GM19025 (cell line): ENCODE data around the gene SPNS2.

ENCODE experiments used
- ATAC-seq: cut with Tn5 transposase; IDR thresholded peaks from one replicate; pipeline ENCODE4 v1.9.1; 2021; ENCODE audit warnings: mild to moderate bottlenecking, low read depth, moderate library complexity; ENCODE audit not compliant: unreplicated experiment

Gene SPNS2

DNA sequence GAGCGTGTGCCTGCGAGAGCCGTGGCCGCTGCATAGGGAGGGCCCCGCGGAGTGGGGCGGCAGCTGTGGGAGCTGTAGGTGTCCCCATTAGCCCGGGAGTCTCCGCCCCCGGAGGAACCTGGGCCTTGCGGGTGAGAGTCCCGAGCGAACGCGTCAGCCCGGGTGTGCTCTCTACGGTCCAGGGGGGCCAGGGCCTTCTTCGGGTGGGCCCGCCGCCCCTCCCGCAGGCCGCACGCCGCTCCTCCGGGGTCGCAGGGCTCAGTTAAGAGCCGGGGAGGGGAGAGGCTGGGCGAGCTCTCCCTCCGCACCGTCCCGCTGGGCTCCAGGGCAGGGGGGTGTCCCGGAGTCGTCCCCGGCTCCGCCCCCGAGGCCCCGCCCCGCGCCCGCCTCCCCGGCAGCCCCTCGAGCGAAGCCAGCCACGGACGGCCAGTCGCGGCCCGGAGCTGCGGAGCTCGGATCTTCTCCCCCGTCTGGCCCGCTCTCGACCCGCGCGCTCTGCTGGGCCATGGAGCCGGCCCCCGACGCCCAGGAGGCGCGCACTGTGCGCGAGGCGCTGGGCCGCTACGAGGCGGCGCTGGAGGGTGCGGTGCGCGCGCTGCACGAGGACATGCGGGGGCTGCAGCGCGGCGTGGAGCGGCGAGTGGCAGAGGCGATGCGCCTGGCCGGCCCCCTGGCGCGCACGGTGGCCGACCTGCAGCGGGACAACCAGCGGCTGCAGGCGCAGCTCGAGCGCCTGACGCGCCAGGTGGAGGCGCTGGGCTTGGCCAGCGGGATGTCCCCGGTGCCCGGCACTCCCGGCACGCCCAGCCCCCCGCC is 85.6 kb downstream of the SPNS2 start, which contains the start of gene SMTNL2:
SMTNL2 (plus strand) TSS at position 429 of the 816 bp plus-strand sequence; CDS start at position 506, 77 bp downstream.
- no peak for ATAC-seq

GRCh38 chr17:4584917-4585637 is 86.4 kb downstream of the SPNS2 start:
- ATAC-seq, result no peak

- ATAC-seq, result no peak
These were observed 86.9 kb downstream of the SPNS2 start for GRCh38 chr17:4585638-4585994.

GRCh38 chr17:4586043-4586442 is 87.4 kb downstream of the SPNS2 start:
- no peak for ATAC-seq

- no peak for ATAC-seq
These were observed 88.5 kb downstream of the SPNS2 start for GRCh38 chr17:4587195-4587594.

DNA sequence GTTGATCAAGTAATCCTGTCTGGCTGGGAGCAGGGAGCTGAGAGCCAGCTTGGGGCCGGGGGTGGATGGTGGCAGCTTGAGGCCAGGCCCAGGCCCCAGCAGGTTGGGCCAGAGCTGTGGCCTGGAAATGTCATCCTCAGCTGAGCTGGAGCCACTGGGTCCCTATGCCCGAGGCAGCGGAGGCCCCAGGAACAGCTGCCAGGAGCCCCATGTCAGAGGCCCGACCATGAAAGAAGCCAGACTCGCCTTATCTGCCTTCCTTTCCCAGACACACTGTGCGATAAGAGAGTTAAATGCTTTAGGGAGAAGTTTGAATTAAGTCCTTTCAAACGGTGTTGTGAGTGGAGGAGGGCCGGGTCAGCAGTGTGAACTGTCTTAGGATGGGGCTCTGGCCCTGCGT is 89.1 kb downstream of the SPNS2 start:
- ATAC-seq, result no peak

- no peak for ATAC-seq
These were observed 89.7 kb downstream of the SPNS2 start for GRCh38 chr17:4588391-4588790.
